ENCODE results near the gene CBX6. TPM values are rescaled to one million over a fixed set of nuclear protein-coding genes. Genes with fewer than 3 reads are reported as not detected.
A peak's percentile ranks its signal among the peaks of the same experiment; 100 is the strongest.

Gene CBX6
- total and polyA plus RNA-seq, 10 of the 15 experiments (the other 5 are each of a cell fraction or from before 2014, with no cell fraction given): 3.6 to 142 (median 37.4) TPM

DNA sequence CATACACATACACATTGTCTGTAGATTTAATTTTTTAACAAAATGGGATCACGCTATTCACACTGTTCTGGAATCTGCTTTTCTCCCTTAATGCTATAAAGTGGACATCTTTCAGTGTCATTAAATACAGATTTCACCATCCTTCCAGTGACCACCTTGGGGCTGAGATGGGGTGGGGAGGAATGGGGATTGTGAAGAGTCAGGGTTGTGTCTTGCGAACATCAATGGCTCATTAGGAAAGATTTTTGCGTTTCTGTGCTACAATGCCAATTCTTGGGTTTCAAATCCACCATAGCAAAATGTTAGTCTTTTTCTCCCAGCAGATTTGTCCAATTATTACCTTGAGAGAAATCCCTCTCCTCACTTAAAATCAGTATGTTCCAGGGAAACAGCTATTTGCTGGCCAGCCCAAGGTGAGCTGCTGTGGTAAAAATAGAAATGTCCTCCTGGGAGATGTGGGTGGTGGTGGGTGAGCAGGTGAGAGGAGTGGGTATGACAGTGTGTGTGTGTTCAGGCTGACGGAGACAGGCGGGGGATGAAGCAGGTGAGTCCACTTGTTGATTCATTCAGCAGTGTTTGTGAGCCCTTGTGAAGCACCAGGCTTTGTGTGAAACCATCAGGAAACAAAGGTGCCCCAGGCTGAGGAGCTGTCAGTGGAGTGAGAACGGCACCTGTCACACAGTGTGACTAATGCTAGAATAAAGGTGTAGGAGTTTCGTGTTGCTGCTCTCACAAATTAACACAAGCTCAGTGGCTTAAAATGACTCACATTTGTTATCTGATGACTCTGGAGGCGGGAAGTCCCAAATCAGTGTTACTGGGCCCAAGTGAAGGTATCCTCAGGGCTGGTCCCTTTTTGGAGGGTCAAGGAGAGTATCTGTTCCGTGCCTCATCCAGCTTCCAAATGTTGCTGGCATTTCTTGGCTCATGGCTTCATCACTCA is 1.7 kb upstream of the CBX6 start (continued):
- no peak for TF ChIP-seq HDAC6 (IDR thresholded peaks at IDR 0.05; ENCODE audit: unreplicated experiment)
- peak; percentile 98 for TF ChIP-seq DPF2 (IDR thresholded peaks at IDR 0.05)
- no peak for TF ChIP-seq ASH2L (IDR thresholded peaks at IDR 0.05; ENCODE audit: borderline replicate concordance, low read depth)
- TF ChIP-seq, protein P1, sequence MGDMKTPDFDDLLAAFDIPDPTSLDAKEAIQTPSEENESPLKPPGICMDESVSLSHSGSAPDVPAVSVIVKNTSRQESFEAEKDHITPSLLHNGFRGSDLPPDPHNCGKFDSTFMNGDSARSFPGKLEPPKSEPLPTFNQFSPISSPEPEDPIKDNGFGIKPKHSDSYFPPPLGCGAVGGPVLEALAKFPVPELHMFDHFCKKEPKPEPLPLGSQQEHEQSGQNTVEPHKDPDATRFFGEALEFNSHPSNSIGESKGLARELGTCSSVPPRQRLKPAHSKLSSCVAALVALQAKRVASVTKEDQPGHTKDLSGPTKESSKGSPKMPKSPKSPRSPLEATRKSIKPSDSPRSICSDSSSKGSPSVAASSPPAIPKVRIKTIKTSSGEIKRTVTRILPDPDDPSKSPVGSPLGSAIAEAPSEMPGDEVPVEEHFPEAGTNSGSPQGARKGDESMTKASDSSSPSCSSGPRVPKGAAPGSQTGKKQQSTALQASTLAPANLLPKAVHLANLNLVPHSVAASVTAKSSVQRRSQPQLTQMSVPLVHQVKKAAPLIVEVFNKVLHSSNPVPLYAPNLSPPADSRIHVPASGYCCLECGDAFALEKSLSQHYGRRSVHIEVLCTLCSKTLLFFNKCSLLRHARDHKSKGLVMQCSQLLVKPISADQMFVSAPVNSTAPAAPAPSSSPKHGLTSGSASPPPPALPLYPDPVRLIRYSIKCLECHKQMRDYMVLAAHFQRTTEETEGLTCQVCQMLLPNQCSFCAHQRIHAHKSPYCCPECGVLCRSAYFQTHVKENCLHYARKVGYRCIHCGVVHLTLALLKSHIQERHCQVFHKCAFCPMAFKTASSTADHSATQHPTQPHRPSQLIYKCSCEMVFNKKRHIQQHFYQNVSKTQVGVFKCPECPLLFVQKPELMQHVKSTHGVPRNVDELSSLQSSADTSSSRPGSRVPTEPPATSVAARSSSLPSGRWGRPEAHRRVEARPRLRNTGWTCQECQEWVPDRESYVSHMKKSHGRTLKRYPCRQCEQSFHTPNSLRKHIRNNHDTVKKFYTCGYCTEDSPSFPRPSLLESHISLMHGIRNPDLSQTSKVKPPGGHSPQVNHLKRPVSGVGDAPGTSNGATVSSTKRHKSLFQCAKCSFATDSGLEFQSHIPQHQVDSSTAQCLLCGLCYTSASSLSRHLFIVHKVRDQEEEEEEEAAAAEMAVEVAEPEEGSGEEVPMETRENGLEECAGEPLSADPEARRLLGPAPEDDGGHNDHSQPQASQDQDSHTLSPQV (IDR thresholded peaks at IDR 0.05): no peak
- TF ChIP-seq SUZ12 (IDR thresholded peaks at IDR 0.05; ENCODE audit: unreplicated experiment): no peak
- TF ChIP-seq, protein P2, sequence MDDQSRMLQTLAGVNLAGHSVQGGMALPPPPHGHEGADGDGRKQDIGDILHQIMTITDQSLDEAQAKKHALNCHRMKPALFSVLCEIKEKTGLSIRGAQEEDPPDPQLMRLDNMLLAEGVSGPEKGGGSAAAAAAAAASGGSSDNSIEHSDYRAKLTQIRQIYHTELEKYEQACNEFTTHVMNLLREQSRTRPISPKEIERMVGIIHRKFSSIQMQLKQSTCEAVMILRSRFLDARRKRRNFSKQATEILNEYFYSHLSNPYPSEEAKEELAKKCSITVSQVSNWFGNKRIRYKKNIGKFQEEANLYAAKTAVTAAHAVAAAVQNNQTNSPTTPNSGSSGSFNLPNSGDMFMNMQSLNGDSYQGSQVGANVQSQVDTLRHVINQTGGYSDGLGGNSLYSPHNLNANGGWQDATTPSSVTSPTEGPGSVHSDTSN (IDR thresholded peaks at IDR 0.05; ENCODE audit: insufficient replicate concordance, low read depth, low read length): peak; percentile 89
- no peak for TF ChIP-seq SMAD5 (IDR thresholded peaks at IDR 0.05; ENCODE audit: low read depth)
- no peak for TF ChIP-seq KLF5 (IDR thresholded peaks at IDR 0.05; ENCODE audit: partially characterized antibody)
- TF ChIP-seq RCOR1 (conservative IDR thresholded peaks at IDR 0.05; ENCODE audit: low read depth, low read length): peak; percentile 16; the same call in 1 of the 2 replicates
- TF ChIP-seq, protein P3, sequence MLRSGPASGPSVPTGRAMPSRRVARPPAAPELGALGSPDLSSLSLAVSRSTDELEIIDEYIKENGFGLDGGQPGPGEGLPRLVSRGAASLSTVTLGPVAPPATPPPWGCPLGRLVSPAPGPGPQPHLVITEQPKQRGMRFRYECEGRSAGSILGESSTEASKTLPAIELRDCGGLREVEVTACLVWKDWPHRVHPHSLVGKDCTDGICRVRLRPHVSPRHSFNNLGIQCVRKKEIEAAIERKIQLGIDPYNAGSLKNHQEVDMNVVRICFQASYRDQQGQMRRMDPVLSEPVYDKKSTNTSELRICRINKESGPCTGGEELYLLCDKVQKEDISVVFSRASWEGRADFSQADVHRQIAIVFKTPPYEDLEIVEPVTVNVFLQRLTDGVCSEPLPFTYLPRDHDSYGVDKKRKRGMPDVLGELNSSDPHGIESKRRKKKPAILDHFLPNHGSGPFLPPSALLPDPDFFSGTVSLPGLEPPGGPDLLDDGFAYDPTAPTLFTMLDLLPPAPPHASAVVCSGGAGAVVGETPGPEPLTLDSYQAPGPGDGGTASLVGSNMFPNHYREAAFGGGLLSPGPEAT (IDR thresholded peaks at IDR 0.05; ENCODE audit: low read depth): peak; percentile 96
- TF ChIP-seq, protein P4, sequence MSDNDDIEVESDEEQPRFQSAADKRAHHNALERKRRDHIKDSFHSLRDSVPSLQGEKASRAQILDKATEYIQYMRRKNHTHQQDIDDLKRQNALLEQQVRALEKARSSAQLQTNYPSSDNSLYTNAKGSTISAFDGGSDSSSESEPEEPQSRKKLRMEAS (IDR thresholded peaks at IDR 0.05; ENCODE audit: low read depth, low read length): no peak
- TF ChIP-seq ZNF207 (IDR thresholded peaks at IDR 0.05; ENCODE audit: borderline replicate concordance): peak; percentile 31; the same call in 1 of the 2 replicates
- no peak for TF ChIP-seq CBX5 (IDR thresholded peaks at IDR 0.05; ENCODE audit: low read depth)
- TF ChIP-seq, protein P5, sequence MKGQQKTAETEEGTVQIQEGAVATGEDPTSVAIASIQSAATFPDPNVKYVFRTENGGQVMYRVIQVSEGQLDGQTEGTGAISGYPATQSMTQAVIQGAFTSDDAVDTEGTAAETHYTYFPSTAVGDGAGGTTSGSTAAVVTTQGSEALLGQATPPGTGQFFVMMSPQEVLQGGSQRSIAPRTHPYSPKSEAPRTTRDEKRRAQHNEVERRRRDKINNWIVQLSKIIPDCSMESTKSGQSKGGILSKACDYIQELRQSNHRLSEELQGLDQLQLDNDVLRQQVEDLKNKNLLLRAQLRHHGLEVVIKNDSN (IDR thresholded peaks at IDR 0.05; ENCODE audit: borderline replicate concordance, extremely low read length, insufficient read depth, low read depth, low read length): no peak
- TF ChIP-seq, protein P6, sequence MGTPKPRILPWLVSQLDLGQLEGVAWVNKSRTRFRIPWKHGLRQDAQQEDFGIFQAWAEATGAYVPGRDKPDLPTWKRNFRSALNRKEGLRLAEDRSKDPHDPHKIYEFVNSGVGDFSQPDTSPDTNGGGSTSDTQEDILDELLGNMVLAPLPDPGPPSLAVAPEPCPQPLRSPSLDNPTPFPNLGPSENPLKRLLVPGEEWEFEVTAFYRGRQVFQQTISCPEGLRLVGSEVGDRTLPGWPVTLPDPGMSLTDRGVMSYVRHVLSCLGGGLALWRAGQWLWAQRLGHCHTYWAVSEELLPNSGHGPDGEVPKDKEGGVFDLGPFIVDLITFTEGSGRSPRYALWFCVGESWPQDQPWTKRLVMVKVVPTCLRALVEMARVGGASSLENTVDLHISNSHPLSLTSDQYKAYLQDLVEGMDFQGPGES (IDR thresholded peaks at IDR 0.05): no peak
- TF ChIP-seq MTA3 (IDR thresholded peaks at IDR 0.05; ENCODE audit: borderline replicate concordance, low read length): no peak; the same call in 1 of the 2 replicates
- no peak for TF ChIP-seq CHD4 (IDR thresholded peaks at IDR 0.05)
- no peak for TF ChIP-seq POU2F2 (IDR thresholded peaks at IDR 0.05; ENCODE audit: borderline replicate concordance, low read depth, low read length)
- TF ChIP-seq RAD21 (IDR thresholded peaks at IDR 0.05; ENCODE audit: insufficient read depth, low read depth, low read length): no peak
